ENCODE measurements around the gene SMIM28. TPM values are rescaled to one million over a fixed set of nuclear protein-coding genes. Genes with fewer than 3 reads are reported as not detected.

The SMIM28 gene
- total RNA-seq, 2 experiments from 2014 or later: not detected

DNA sequence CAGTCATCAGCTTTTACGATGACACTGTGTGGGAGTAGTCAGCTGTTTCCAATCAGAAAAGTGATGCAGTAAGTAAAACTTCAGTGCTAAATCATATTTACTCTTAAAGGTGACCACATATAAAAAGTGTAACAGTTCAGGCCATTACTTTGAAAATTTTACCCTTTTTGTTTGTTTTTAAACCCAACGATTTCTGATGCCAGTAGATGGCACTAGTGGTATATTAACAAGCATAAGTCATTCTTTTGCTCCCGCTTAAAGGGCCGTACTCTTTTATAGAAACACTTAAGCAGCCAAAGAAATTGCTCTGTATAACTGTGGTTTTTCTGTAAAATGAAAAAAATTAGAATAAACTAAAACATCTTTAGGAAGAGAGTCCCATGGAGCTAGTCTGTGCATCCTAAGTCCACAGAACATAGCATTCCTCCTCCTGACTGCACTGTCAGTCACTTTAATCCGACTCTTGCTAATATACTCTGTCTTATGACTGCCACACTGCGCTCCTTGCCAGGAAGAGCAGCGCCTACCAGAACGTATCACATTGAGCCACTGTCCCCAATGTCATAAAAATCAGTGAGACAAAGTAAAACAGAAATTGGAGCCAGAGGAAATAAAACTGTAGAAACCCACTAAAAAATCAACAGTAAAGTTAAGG lies 51.4 kb downstream of the SMIM28 start:
- no peaks in the 10 kb centered on the region for H3K9me3 ChIP-seq (ENCODE audit: low read length)
- intact Hi-C loops (cut with micrococcal nuclease; ENCODE audit: unreplicated experiment): loop anchor here (1.0 to 5.0 kb wide), 5 partner anchors 80 to 338 kb away; no protein-coding TSS in a partner anchor
- H3K27ac ChIP-seq (ENCODE audit: low read depth, low read length, poor library complexity, severe bottlenecking): no peak overlapping the region
- CTCF ChIA-PET (ENCODE audit: unreplicated experiment): interaction anchor here (1.1 to 2.5 kb wide), 3 partner anchors 70 to 312 kb away, joined by 3 to 7 read pairs (median 5); partner anchors contain the start of gene NHSL1
- no peak overlapping the region for H2AFZ ChIP-seq (ENCODE audit: low read length)
- H4K20me1 ChIP-seq (ENCODE audit: insufficient read depth, low read length): no peaks in the 10 kb centered on the region
- POLR2A ChIA-PET: interaction anchor here (0.8 to 1.3 kb wide), 2 partner anchors 65 to 165 kb away, joined by 3 read pairs; no protein-coding TSS in a partner anchor
- no peak overlapping the region for H3K4me3 ChIP-seq (ENCODE audit: low read depth, low read length, poor library complexity, severe bottlenecking)
- H3K79me2 ChIP-seq (ENCODE audit: insufficient read depth, low read depth, low read length): no peaks in the 10 kb centered on the region
- BruUV-seq (replicated peaks): no TSS peak
- H3K4me1 ChIP-seq (ENCODE audit: insufficient read depth, low read length, poor library complexity, severe bottlenecking): no peaks in the 10 kb centered on the region
- peak; percentile 73 for DNase-seq (ENCODE audit: low spot score)
- H3K4me2 ChIP-seq (ENCODE audit: low read length): no peak overlapping the region
- H3K9me2 ChIP-seq (ENCODE audit: insufficient read depth, low read length): no peaks in the 10 kb centered on the region
- no peaks in the 10 kb centered on the region for H3K36me3 ChIP-seq (ENCODE audit: insufficient read depth, low read length)
- no peak for TF ChIP-seq EZH2phosphoT487 (IDR thresholded peaks at IDR 0.05; ENCODE audit: borderline replicate concordance, low read depth, low read length)
- TF ChIP-seq CTCF (conservative IDR thresholded peaks at IDR 0.05; ENCODE audit: low read length): peak; percentile 95

DNA sequence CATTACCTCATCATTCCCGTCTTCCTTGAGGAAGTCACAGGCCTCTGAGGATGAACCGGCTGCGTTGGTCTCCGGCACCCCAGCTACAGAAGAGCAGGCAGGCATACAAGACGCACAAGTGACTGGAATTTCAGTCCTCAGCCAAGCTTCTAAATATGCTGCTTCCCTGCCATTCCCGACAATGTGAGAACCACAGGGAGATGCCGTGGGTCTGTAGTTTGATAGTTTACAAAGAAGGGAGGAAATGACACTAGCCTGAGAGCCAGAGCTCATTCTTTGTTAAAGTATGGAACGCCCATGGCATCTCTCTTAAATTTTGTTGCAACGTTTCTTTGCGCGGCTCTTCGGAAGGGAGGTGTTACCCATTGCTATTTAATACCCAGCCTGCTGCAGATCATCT lies 52.1 kb downstream of the SMIM28 start:
- Histone ChIP-seq H3K36me3 (ENCODE audit: insufficient read depth, low read length) (no peaks in the 10 kb centered on the region), H3K9me3 (ENCODE audit: low read length) (no peaks in the 10 kb centered on the region), H3K79me2 (ENCODE audit: insufficient read depth, low read depth, low read length) (no peaks in the 10 kb centered on the region), H3K4me2 (ENCODE audit: low read length) (no peak overlapping the region), H3K4me1 (ENCODE audit: insufficient read depth, low read length, poor library complexity, severe bottlenecking) (no peaks in the 10 kb centered on the region), H4K20me1 (ENCODE audit: insufficient read depth, low read length) (no peaks in the 10 kb centered on the region), H3K9me2 (ENCODE audit: insufficient read depth, low read length) (no peaks in the 10 kb centered on the region), H3K4me3 (ENCODE audit: low read depth, low read length, poor library complexity, severe bottlenecking) (no peak overlapping the region), H3K27ac (ENCODE audit: low read depth, low read length, poor library complexity, severe bottlenecking) (no peak overlapping the region), H2AFZ (ENCODE audit: low read length) (no peak overlapping the region)
- no peak for TF ChIP-seq EZH2phosphoT487 (IDR thresholded peaks at IDR 0.05; ENCODE audit: borderline replicate concordance, low read depth, low read length)
- no peak for TF ChIP-seq CTCF (conservative IDR thresholded peaks at IDR 0.05; ENCODE audit: low read length)
- ChIA-PET CTCF (ENCODE audit: unreplicated experiment) (interaction anchor here (1.1 to 2.5 kb wide), 3 partner anchors 69 to 313 kb away, joined by 3 to 7 read pairs (median 5); partner anchors contain the start of gene NHSL1), POLR2A (interaction anchor here (0.6 to 1.3 kb wide), 3 partner anchors 38 to 64 kb away, joined by 3 to 5 read pairs (median 3); no protein-coding TSS in a partner anchor)
- DNase-seq (ENCODE audit: low spot score): no peak
- intact Hi-C loops (cut with micrococcal nuclease; ENCODE audit: unreplicated experiment): loop anchor here (1.0 to 5.0 kb wide), 5 partner anchors 80 to 338 kb away; no protein-coding TSS in a partner anchor
- no TSS peak for BruUV-seq (replicated peaks)

Data from OCI-LY7 (cell line).